ENCODE measurements around the gene SSH2.

DNA sequence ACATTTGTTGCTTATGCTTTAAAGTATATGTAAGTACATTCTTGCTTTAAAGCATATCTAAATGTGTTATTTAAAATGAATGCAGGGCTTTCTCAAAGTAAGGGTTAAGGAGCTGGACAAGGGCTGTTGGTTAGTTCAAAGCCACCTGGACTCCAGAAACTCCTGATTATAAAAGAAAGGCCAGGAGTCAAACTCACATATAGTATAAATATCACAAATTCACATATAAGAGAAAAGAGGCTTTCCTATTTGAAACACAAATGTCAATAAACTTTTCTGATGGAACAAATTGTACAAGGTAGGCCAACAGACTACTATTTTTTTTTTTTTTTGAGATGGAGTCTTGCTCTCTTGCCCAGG, 222.8 kb downstream of the SSH2 start:
- TF ChIP-seq POLR2A (IDR thresholded peaks at IDR 0.05) (no peak), POLR2AphosphoS5 (IDR thresholded peaks at IDR 0.05; ENCODE audit: insufficient read depth in 1 of 2, low read depth in 1 of 2) (no peak)
- TF ChIP-seq, protein P1, sequence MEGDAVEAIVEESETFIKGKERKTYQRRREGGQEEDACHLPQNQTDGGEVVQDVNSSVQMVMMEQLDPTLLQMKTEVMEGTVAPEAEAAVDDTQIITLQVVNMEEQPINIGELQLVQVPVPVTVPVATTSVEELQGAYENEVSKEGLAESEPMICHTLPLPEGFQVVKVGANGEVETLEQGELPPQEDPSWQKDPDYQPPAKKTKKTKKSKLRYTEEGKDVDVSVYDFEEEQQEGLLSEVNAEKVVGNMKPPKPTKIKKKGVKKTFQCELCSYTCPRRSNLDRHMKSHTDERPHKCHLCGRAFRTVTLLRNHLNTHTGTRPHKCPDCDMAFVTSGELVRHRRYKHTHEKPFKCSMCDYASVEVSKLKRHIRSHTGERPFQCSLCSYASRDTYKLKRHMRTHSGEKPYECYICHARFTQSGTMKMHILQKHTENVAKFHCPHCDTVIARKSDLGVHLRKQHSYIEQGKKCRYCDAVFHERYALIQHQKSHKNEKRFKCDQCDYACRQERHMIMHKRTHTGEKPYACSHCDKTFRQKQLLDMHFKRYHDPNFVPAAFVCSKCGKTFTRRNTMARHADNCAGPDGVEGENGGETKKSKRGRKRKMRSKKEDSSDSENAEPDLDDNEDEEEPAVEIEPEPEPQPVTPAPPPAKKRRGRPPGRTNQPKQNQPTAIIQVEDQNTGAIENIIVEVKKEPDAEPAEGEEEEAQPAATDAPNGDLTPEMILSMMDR (IDR thresholded peaks at IDR 0.05), result no peak
